EH (cell line): Measurements from ENCODE around the gene WDFY1.
"Not testable (repeated sequence)": the region's sequence is repeated elsewhere in the genome, so short reads cannot be mapped to it uniquely, and the experiment has no call there.

ENCODE experiments used
- DNase-seq: peaks from one replicate; pipeline ENCODE4 v3.0.0-alpha.2; 2015; ENCODE audit warnings: low read depth

Gene WDFY1

DNA sequence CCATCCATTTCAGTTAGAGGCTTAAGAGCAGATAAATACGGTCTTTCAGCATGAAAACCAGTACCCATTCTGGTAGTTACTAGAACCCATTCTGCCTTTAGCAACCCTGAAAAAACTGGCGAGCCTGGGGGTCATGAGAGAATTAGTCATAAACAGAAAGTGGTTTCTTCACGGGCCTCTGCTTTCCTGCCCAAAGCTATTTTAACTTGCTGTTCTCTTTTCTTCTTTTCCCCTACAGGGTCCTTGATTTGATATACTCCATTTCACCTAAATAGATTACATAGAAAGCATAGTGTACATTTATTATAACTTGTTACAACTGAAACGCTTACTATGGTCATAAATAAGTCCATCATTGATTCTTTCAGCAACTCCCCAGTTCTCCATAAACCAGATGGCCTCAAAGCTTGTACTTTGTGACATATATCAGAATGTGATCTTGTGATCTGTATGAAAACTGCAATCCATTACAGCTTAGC, 48.3 kb downstream of the WDFY1 start:
- no peak for DNase-seq

DNA sequence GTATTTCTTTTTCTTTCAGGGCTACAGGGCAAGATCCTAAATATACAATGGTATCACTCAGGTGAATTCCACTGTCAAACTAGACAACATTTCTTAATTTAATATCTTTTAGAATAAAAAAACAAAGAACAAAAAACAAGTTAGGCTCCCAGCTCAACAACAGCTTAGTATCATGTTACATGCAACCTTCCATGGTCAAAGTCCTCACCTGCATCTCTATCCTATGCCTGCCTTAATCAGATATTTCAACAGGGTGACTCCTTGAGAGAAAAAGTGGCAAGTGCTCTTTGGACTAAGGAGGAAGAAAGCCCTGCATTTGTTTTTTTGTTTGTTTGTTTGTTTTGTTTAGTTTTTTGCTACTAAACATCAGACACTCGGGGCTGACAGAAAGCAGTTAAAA, 50.2 kb downstream of the WDFY1 start:
- no peak for DNase-seq

DNA sequence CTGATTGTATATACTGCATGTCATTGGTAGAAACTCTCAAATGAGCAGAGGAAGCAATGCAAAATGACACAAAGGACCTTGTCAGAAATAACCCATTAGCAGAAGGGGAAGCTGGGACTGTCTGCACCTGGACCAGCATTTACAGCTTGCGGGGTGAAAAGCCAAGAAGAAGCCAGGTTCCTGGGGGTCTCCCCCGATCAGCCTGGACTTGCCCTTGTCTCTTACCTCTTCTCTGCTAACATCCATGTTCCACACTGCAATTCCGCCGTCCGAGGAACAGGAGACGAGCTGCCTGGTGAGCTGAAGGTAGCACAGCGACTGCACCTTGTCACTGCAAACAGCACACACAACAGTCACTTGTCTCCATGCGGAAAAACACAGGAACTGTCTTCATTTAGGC, 51.1 kb downstream of the WDFY1 start:
- DNase-seq: no peak

DNA sequence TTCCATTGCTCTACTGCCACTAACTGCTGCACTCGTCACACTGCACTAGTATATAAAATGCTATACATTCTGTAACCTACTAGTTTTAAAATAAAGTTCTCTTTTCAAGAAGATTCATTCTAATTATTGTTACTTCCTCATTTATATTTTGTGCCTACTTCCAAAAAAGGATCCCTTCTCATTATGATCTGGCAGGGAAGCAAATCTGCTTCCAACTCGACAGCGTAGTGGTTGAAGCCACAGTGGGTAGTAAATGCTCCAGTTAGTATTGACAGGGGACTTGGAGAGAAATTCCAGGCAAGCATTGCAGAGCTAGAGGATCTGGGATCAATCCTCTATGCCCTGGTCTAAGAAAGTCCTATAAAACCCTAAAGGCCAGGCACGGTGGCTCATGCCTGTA, 54.4 kb downstream of the WDFY1 start:
- no peak for DNase-seq

DNA sequence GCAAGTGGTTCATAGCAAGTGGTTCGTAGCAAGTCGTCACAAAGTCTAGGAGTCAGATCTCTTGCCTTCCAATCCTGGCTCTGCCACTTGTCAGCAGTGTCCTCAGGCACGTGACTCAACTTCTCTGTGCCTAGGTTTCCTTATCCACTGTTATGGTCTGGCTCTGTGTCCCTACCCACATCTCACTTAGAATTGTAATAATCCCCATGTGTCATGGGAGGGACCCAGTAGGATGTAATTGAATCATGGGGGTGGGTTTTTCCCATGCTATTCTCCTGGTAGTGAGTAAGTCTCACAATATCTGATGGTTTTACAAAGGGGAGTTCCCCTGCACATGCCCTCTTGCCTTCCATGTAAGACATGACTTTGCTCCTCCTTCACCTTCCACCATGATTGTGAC, 55.9 kb downstream of the WDFY1 start:
- no peak for DNase-seq

DNA sequence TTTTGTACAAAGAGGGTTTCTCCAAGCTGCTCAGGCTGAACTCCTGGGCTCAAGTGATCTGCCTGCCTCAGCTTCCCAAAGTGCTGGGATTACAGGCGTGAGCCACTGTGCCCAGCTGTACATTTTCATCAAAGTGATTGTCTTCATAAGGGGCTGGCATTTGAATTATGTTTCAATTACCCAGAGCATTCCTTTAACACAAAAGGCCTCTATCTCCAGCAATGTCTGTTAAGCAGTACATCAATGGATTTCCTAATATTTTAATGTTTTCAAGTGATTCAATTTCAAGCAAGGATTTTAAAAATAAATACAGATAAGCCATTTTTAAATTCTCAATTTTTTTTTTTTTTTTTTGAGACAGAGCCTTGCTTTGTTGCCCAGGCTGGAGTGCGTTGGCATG, 56.9 kb downstream of the WDFY1 start:
- no peak for DNase-seq

DNA sequence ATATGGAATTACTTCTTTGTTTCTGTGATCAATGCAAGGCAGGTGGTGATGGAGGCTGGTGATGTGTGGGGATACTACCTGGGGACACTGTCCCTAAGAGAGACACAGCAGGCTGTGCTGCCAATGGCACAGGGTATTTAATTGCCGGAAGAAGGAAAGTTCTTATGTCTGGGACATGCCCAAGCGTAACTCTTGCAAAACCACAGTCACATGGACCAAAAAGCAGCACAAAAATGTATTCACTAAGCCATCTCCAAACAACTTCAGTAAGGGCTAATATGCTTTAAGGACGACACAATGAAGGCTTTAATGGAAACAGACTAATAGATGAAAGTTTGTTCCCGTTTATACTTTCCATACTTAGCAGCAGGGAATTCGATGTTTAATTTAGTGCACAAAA, 58.0 kb downstream of the WDFY1 start:
- DNase-seq: peak; percentile 39

DNA sequence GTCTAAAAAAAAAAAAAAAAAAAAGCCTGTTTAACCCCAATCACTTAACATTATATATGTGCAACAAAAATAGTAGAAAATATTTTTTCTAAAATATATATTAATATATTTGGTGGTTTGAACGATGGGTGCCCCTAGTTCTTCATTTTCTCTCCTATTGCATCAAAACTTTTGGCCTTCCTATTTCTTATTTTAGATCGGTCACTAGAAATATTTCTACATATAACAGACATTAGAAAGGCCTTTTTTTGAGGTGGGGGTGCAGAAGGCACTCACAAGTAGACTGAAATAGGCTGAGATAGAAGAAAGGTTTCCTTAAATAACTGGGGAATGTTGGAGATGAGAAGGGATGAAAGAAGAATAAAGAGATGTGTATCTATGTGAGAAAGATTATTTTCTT, 58.4 kb downstream of the WDFY1 start:
- DNase-seq: no peak

DNA sequence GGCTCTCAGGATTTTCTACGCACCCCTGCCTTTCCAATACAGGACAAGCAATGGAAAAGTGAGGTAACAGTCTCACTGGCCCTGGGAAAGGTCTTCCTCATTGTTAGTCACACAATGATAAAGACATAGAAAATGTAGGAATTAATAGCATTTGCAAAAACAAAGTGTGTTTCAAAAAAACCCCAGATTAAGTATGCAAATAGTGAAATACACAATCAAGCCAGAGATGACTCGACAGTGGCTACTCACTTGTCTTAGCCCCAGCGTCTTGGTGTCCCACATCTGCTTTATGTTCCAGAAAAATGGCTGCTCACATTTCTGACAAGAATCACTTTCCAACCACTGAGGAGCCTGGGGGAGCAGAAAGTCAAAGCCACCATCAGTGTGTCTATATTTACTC, 60.7 kb downstream of the WDFY1 start:
- peak; percentile 72 for DNase-seq

DNA sequence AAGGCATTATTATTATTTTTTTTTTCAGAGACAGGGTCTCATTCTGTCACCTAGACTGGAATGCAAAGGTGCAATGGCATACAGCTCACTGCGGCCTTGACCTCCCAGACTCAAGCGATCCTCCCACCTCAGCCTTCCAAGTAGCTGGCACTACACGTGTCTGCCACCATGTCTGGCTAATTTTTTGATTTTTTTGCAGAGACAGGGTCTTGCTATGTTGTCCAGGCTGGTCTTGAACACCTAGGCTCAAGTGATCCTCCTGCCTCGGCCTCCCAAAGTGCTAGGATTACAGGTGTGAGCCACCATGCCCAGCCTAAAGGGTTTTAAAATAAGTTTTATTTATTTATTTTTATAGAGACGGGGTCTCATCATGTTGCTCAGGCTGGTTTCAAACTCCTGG, 62.4 kb downstream of the WDFY1 start:
- DNase-seq: no peak

DNA sequence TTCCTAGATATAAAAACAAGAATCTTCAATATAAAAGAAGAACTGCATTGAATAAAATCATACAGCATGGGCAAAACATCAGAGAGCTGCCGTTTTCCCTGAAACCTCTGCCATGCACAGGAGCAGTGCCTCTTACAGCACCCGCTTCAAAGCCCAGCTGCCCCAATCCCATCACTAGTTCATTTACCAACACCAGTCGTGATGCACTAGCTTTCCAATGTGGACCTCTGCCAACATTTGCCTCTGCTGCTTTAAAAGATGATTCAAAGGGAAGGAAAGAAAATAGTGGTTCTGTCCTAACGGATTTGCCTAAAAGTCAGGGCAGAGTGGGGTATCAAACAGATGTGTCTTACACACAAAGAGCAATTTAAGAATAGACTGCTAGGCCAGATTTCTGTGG, 64.3 kb downstream of the WDFY1 start:
- DNase-seq: no peak

DNA sequence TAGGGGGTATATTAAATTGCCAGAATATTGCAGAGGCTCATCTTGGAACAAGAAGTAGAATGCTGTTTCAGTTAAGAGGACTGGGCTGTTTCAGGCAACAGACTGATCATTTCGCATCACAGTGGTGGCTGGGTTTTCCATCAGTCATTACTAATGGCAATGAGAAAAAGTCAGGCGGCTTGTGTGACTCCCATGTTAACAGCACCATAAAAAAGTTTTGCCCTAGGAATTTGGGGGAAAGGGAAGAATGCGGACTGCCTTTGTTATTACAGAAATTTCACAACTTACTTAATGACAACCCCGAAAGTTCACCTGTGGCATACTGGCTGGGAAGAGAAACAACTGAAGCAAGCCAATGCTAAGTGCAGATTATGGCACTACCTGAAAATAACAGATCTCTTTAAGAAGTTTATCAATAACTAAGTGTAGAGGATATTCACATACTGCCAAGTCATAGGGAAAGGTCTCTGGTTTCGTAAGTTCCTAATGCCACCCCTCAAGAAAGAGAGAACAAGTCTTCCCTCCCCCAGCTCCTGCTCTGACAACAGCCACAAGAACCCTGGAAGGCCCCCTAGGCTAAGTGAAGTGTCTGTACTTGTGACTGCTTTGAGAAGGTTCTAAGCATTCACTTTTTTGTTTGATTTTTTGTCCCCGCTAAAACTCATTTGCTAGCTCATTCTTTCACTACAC, 67.3 kb downstream of the WDFY1 start:
- DNase-seq: no peak

DNA sequence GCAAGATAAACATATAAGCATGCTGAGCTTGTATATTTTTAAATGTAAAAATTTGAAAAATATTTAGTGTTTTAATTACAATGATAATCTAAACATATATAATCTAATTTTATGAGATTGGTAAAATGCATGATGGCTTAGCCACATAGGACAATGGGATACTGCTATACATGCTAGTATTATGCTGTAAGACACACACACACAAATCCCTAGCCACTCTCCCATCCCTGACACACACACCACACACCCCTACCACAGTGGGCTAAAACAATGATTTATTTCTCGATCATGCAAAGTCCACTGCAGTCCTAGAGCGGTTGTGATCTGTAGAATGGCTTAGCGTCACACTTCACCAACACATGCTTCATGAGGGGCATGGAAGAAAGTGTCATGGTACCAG, 71.5 kb downstream of the WDFY1 start:
- no peak for DNase-seq

DNA sequence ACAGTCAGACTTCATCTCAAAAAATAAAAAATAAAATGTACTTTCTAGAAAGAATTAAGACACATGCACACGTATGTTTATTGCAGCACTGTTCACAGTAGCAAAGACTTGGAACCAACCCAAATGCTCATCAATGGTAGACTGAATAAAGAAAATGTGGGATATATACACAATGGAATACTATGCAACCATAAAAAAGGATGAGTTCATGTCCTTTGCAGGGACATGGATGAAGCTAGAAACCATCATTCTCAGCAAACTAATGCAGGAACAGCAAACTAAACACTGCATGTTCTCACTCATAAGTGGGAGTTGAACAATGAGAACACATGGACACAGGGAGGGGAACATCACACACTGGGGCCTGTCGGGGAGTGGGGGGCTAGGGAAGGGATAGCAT, 72.4 kb downstream of the WDFY1 start:
- not testable (repeated sequence) for DNase-seq

DNA sequence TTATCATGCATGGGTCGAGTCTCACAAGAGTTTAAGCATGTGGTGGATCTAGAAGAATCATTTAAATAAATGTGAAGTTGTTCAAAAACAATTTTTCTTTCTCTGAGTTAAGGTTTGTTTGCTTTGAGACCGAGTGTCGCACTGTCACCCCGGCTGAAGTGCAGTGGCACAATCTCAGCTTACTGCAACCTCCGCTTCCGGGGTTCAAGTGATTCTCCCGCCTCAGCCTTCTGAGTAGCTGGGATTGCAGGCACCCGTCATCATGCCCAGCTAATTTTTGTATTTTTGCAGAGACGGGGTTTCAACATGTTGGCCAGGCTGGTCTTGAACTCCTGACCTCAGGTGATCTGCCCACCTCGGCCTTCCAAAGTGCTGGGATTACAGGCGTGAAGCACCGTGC, 73.5 kb downstream of the WDFY1 start:
- DNase-seq: not testable (repeated sequence)

DNA sequence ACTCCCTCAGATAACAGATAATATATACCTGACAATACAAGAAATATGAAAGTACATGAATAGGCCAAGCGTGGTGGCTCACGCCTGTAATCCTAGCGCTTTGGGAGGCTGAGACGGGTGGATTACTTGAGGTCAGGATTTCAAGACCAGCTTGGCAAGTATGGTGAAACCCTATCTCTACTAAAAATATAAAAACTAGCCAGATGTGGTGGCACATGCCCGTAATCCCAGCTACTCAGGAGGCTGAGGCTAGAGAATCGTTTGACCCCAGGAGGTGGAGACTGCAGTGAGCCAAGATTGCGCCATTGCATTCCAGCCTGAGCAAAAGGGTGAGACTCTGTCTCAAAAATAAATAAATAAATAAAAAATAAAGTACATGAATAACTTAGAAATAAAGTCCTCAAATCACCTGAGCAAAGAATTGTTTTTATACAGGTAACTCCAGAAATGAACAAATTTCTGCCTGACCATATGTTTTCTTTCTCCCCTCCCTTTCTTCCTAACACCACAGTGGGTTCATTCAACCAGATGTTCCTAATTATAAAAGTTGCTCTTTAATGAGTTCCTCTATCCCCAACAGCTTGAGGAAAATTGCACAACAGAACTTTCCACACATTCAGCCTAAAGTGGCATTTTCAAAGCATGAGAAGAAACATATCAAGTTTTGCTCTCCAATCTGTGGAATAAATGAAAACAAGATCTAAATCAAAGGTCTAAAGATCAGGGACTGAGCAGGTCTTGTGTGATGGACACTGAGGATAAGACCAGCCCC, 74.1 kb downstream of the WDFY1 start:
- peak; percentile 46 for DNase-seq

DNA sequence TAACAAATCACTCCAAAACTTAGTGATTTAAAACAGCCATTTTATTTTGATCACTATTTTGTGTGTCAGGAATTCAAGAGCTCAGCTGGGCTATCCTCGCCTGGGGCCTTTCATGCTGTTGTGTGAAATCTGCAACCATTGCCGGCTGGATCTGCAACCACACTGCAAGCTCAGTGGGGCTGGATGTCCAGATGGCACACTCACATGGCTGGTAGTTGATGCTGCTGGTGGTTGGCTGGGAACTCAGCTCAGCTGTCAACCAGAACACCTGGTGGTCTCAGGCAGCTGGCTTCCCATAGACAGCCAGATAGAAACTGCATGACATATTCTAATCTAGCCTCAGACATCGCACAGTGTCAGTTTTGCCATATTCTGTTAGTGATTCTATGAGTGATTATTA, 77.1 kb downstream of the WDFY1 start:
- no peak for DNase-seq

DNA sequence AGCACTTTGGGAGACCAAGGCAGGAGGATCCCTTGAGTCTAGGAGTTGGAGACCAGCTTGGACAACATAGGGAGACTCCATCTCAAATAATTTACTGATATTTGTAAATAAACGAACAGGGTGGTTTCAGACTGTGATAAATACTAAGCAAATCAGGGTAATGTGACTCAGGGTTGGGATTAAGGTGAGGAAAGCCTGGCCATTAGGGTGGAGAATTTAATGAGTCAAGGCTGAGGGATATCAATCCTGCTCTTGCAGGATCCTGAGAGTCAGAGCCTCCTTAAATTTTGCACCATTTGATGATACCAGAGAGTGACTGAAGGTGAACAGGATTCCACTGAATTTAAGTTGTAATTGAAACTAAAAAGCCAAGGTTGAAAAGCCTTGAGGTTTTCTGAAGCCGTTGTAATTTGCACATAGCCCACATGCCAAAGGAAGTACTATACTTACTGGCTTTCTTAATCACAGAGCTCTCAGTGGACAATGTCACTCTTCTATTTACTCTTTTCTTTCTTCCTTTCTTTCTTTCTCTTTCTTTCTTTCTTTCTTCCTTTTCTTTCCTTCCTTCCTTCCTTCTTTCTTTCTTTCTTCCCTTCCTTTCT, 79.1 kb downstream of the WDFY1 start:
- DNase-seq: no peak

DNA sequence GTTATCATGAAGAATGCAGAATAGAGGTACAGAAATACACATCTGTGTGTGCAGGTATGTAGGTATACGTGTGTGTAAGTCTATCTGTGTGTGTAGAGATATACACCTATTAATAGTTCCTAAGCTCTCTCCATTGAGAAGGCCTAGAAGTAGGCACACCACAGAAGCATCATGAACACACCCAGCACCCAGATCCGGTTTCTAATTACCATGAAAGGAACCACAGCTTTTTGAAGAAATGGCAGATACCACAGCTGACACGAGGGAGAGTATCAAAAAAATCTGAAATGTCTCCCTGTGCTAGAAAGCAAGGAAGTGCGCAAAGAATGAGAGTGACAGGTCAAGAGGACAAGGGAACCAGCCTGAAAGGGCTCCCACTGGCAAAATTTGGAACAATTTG, 80.0 kb downstream of the WDFY1 start:
- DNase-seq: no peak

DNA sequence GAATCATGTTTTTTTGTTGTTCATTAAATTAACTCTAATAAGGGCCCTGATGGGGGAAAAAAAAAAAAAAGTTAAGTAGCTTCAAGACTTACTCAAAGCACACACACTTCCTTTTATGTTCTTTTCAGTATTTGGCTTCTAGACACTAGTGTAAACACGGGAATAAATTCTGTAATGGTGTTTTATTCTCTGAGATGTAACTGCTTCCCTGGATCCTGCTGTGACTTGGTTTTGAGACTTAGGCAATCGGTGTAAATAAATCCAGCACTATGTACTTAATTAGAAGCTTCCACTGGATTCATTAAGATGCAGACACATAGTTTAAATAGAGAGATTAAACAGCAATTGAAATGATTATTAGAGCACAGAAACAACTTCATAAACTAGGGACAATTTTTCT, 81.6 kb downstream of the WDFY1 start:
- DNase-seq: no peak

DNA sequence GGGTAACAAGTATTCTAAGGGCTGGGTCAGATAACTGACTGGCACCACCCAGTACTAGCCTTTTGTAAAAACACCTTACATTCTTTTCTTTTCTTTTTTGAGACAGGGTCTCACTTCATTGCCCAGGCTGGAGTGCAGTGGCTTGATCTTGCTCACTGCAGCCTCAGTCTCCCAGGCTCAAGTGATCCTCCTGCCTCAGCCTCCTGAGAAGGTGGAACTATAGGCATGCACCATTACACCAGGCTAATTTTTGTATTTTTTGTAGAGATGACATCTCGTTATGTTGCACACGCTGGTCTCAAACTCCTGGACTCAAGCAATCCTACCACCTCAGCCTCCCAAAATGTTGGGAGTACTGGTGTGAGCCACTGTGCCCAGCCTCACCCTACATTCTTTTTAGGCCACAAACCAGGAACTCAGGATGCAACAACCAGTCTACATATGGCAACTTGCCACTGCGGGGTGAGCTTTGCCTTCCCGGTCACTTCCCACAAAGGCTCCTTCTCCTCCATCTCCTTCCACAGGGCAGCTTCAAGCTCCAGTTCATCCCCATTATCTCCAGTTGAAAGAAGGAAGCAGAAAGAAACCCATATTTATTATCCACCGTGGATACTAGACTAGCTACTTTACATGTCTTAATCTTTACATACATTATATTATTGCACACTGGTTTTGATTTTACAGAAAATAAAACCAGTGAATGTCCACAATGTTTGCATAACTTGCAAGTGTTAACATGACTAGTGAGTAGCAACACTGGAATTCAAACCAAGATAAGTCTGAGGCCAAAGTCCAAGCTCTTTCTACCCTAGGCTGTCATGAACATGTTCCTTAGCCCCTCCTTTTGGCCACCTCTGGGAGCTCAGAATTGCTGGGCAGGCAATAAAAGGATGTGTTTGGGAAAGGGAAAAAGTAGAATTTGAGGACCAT, 84.1 kb downstream of the WDFY1 start:
- peak; percentile 83 for DNase-seq

DNA sequence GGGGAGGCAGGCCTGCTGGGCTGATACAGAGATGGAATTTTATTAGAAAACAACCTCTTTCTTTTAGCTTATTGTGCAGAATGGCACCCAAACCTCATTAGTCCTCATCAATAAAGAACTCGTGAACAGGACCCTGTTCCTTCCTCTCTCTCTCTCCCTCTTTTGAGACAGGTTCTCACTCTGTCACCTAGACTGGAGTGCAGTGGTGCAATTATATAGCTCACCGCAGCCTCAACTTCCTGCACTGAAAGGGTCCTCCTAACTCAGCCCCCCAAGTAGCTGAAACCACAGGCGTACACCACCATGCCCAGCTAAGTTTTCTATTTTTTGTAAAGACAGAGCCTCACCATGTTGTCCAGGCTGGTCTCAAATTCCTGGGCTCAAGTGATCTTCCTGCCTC, 86.1 kb downstream of the WDFY1 start:
- DNase-seq: no peak
